BLaER1 treated with 17β-estradiol and CSF1 and Interleukin-3, amounts not matched to agents 10 nM and 100 nM (cell line): ENCODE measurements around the gene AMZ2.
"Not testable (repeated sequence)": the region's sequence is repeated elsewhere in the genome, so short reads cannot be mapped to it uniquely, and the experiment has no call there.

Experiments
- H3K27ac ChIP-seq, 11 experiments: shearing (Covaris generic); formaldehyde crosslinking; 2 replicates each; pipeline ENCODE4 v1.8.1; 2022
- H3K27me3 ChIP-seq, 11 experiments: shearing (Covaris generic); formaldehyde crosslinking; 2 replicates each; pipeline ENCODE4 v1.8.1; 2022
- H3K36me3 ChIP-seq, 11 experiments: shearing (Covaris generic); formaldehyde crosslinking; 2 replicates each; pipeline ENCODE4 v1.8.1; 2022
- H3K4me1 ChIP-seq, 10 experiments: shearing (Covaris generic); formaldehyde crosslinking; 2 replicates each; pipeline ENCODE4 v1.8.1; 2022
- H3K4me2 ChIP-seq, 11 experiments: shearing (Covaris generic); formaldehyde crosslinking; 2 replicates each; pipeline ENCODE4 v1.8.1; 2022
- H3K4me3 ChIP-seq, 10 experiments: shearing (Covaris generic); formaldehyde crosslinking; 2 replicates each; pipeline ENCODE4 v1.8.1; 2022
- H3K9ac ChIP-seq, 11 experiments: shearing (Covaris generic); formaldehyde crosslinking; 2 replicates each; pipeline ENCODE4 v1.8.1; 2022
- H3K9me3 ChIP-seq, 11 experiments: shearing (Covaris generic); formaldehyde crosslinking; replicated peaks in 1 of 11; 2 replicates each; pipeline ENCODE4 v1.8.1; 2022
- H4K20me1 ChIP-seq, 11 experiments: shearing (Covaris generic); formaldehyde crosslinking; 2 replicates each; pipeline ENCODE4 v1.8.1; 2022
- Cebpa-rat ChIP-seq, 11 experiments: shearing (Covaris generic); IDR thresholded peaks; 2 replicates each; pipeline ENCODE4 v1.8.1; 2022

AMZ2 gene

GRCh38 chr17:68260051-68260762 is 12.4 kb downstream of the AMZ2 start:
- Histone ChIP-seq H3K4me3 (no peak overlapping the region), H3K27ac (peak overlapping the region in 7 of 11 experiments; percentile 8 to 96 (median 93); a peak in 12 of 22 replicates), H3K4me1 (peaks cover 58 to 99% (median 87%) of the 10 kb centered on the region in 10 experiments), H3K4me2 (peak overlapping the region; percentile 49 to 90 (median 72); a peak in 20 of 22 replicates), H4K20me1 (0 out of 22 replicates have a peak, but pooled peaks cover 0 to 5% (median 0%) of the 10 kb centered on the region in 11 experiments), H3K9ac (peak overlapping the region in 5 of 11 experiments; percentile 45 to 84 (median 74); a peak in 6 of 22 replicates), H3K27me3 (no peaks in the 10 kb centered on the region), H3K9me3 (no peaks in the 10 kb centered on the region; a peak in 1 of 22 replicates), H3K36me3 (peaks cover 0 to 10% (median 4%) of the 10 kb centered on the region in 11 experiments; a peak in 9 of 22 replicates)
- TF ChIP-seq Cebpa-rat (IDR thresholded peaks at IDR 0.05): no peak

- H3K27ac ChIP-seq: peak overlapping the region in 6 of 11 experiments; percentile 29 to 96 (median 48); a peak in 10 of 22 replicates
- peaks cover 0 to 13% (median 0%) of the 10 kb centered on the region in 11 experiments; a peak in 9 of 22 replicates for H3K36me3 ChIP-seq
- peak overlapping the region; percentile 31 to 88 (median 58); a peak in 20 of 22 replicates for H3K4me2 ChIP-seq
- H3K4me1 ChIP-seq: peaks cover 35 to 84% (median 71%) of the 10 kb centered on the region in 10 experiments
- H3K9me3 ChIP-seq, H3K4me3 ChIP-seq, H4K20me1 ChIP-seq, H3K27me3 ChIP-seq: not testable (repeated sequence)
- peak overlapping the region in 7 of 11 experiments; percentile 9 to 57 (median 26); a peak in 7 of 22 replicates for H3K9ac ChIP-seq
Observed at GRCh38 chr17:68262467-68262866, 14.6 kb downstream of the AMZ2 start.

GRCh38 chr17:68263101-68263681 is 15.3 kb downstream of the AMZ2 start:
- peak overlapping the region; percentile 40 to 88 (median 58); a peak in 21 of 22 replicates for H3K4me2 ChIP-seq
- peak overlapping the region in 7 of 11 experiments; percentile 30 to 96 (median 45); a peak in 11 of 22 replicates for H3K27ac ChIP-seq
- H4K20me1 ChIP-seq: not testable (repeated sequence)

DNA sequence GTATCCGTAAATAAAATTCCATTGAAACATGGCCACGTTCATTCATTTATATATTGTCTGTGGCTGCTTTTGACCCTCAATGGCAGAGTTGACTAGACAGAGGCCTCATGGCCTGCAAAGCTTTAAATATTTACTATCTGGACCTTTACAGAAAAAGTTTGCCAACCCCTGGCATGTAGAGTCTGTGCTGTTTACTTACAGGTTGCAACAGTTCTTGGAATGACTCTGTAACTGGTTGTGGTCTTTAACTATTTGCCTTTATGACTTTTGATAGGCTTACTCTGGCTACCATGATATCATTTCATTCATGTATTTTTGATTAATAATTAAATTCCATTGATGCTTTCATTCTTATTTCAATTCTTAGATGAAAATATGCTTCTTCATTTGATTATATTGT is 18.0 kb downstream of the AMZ2 start:
- H3K27me3 ChIP-seq, H3K27ac ChIP-seq, H3K9me3 ChIP-seq, H3K9ac ChIP-seq, H3K4me3 ChIP-seq, H4K20me1 ChIP-seq: not testable (repeated sequence)
- H3K36me3 ChIP-seq: peaks cover 0 to 37% (median 13%) of the 10 kb centered on the region in 11 experiments; a peak in 16 of 22 replicates
- peaks cover 9 to 51% (median 44%) of the 10 kb centered on the region in 10 experiments for H3K4me1 ChIP-seq
- peak overlapping the region in 7 of 11 experiments; percentile 24 to 63 (median 47); a peak in 6 of 22 replicates for H3K4me2 ChIP-seq

More at GRCh38 chr17:68263101-68263681, 15.3 kb downstream of the AMZ2 start:
- H3K27me3 ChIP-seq, H3K4me3 ChIP-seq, H3K9me3 ChIP-seq: not testable (repeated sequence)
- Histone ChIP-seq H3K9ac (peak overlapping the region in 5 of 11 experiments; percentile 17 to 58 (median 41); a peak in 6 of 22 replicates), H3K4me1 (peaks cover 28 to 77% (median 64%) of the 10 kb centered on the region in 10 experiments), H3K36me3 (peaks cover 0 to 18% (median 0%) of the 10 kb centered on the region in 11 experiments; a peak in 6 of 22 replicates)

- H3K27me3 ChIP-seq: no peaks in the 10 kb centered on the region
- H3K4me2 ChIP-seq: no peak overlapping the region
- no peak for TF ChIP-seq Cebpa-rat (IDR thresholded peaks at IDR 0.05)
- H3K36me3 ChIP-seq: peaks cover 14 to 93% (median 76%) of the 10 kb centered on the region in 11 experiments
- H4K20me1 ChIP-seq: no peaks in the 10 kb centered on the region
- no peak overlapping the region for H3K27ac ChIP-seq
- H3K4me3 ChIP-seq: no peak overlapping the region
- H3K9ac ChIP-seq: no peak overlapping the region
- H3K4me1 ChIP-seq: peaks cover 0 to 7% (median 0%) of the 10 kb centered on the region in 10 experiments; a peak in 2 of 20 replicates
- peaks cover 15 to 22% (median 18%) of the 10 kb centered on the region in 11 experiments for H3K9me3 ChIP-seq
Observed at GRCh38 chr17:68273722-68274121, 25.9 kb downstream of the AMZ2 start.

GRCh38 chr17:68276339-68276738 is 28.5 kb downstream of the AMZ2 start:
- Histone ChIP-seq H3K36me3 (peaks cover 14 to 96% (median 82%) of the 10 kb centered on the region in 11 experiments), H3K9me3 (peaks cover 33 to 47% (median 41%) of the 10 kb centered on the region in 11 experiments)
- not testable (repeated sequence) for H3K4me2 ChIP-seq, H3K9ac ChIP-seq, H3K4me3 ChIP-seq, H4K20me1 ChIP-seq, H3K4me1 ChIP-seq, H3K27ac ChIP-seq, H3K27me3 ChIP-seq

DNA sequence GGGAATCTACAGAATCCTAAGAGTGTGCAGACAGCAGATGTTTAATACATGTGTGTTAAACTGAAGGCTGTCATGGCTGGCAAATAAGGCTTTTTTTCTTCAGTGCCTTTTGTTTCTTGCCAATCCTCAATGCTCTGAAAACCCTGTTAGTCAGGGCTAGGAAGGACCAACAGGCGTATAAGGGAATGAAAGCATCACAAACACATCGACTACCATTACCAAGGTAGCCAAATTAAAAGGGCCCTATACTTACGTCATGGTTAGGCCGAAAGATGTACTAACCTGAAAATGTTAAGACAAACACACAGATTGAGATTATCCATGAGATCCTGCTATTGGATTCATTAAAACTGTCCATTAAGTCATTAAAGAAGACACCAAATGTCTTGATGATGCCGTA is 30.0 kb downstream of the AMZ2 start:
- Histone ChIP-seq H3K4me1 (no peaks in the 10 kb centered on the region), H3K36me3 (peaks cover 14 to 88% (median 70%) of the 10 kb centered on the region in 11 experiments), H3K27ac (no peak overlapping the region), H4K20me1 (no peaks in the 10 kb centered on the region), H3K9me3 (peaks cover 33 to 47% (median 42%) of the 10 kb centered on the region in 11 experiments), H3K9ac (no peak overlapping the region), H3K4me3 (no peak overlapping the region), H3K4me2 (no peak overlapping the region), H3K27me3 (no peaks in the 10 kb centered on the region)
- TF ChIP-seq Cebpa-rat (IDR thresholded peaks at IDR 0.05): no peak

DNA sequence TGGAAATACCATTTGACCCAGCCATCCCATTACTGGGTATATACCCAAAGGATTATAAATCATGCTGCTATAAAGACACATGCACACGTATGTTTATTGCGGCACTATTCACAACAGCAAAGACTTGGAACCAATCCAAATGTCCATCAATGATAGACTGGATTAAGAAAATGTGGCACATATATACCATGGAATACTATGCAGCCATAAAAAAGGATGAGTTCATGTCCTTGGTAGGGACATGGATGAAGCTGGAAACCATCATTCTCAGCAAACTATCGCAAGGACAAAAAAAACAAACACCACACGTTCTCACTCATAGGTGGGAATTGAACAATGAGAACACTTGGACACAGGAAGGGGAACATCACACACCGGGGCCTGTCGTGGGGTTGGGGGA is 34.1 kb downstream of the AMZ2 start:
- Histone ChIP-seq H3K36me3 (peaks cover 14 to 62% (median 45%) of the 10 kb centered on the region in 11 experiments), H3K9me3 (peaks cover 31 to 45% (median 41%) of the 10 kb centered on the region in 11 experiments)
- not testable (repeated sequence) for H3K4me2 ChIP-seq, H3K9ac ChIP-seq, H3K4me1 ChIP-seq, H4K20me1 ChIP-seq, H3K27me3 ChIP-seq, H3K27ac ChIP-seq, H3K4me3 ChIP-seq

GRCh38 chr17:68288375-68288774 is 40.5 kb downstream of the AMZ2 start:
- Histone ChIP-seq H3K4me1 (peaks cover 44 to 51% (median 46%) of the 10 kb centered on the region in 10 experiments), H3K36me3 (peaks cover 0 to 8% (median 0%) of the 10 kb centered on the region in 11 experiments; a peak in 5 of 22 replicates), H3K4me2 (peak overlapping the region; percentile 89 to 100 (median 98)), H3K9ac (peak overlapping the region; percentile 42 to 99 (median 98); a peak in 18 of 22 replicates), H3K4me3 (peak overlapping the region in 4 of 10 experiments; percentile 73 to 85 (median 80); a peak in 5 of 20 replicates), H3K9me3 (no peaks in the 10 kb centered on the region), H3K27ac (peak overlapping the region; percentile 94 to 100 (median 99); a peak in 21 of 22 replicates), H4K20me1 (no peaks in the 10 kb centered on the region), H3K27me3 (no peaks in the 10 kb centered on the region)
- TF ChIP-seq Cebpa-rat (IDR thresholded peaks at IDR 0.05): no peak
